GM12873 (cell line): ENCODE measurements around the gene B3GLCT.

ENCODE experiments used
- CTCF ChIP-seq: IDR thresholded peaks from 2 replicates; pipeline ENCODE4 v1.5.1; 2012; ENCODE audit warnings: low read depth, mild to moderate bottlenecking, moderate library complexity, low read length, control low read depth; ENCODE audit not compliant: insufficient read depth; ENCODE audit errors: missing control alignments

B3GLCT gene

GRCh38 chr13:31261241-31261640, 61.5 kb downstream of the B3GLCT start:
- no peak for TF ChIP-seq CTCF

- TF ChIP-seq CTCF: no peak
Observed at GRCh38 chr13:31263346-31263745, 63.6 kb downstream of the B3GLCT start.

- no peak for TF ChIP-seq CTCF
Observed at GRCh38 chr13:31264151-31264550, 64.4 kb downstream of the B3GLCT start.

- no peak for TF ChIP-seq CTCF
Observed at GRCh38 chr13:31267126-31267784, 67.5 kb downstream of the B3GLCT start.

- no peak for TF ChIP-seq CTCF
Observed at GRCh38 chr13:31274390-31274789, 74.6 kb downstream of the B3GLCT start.

GRCh38 chr13:31276421-31276820, 76.6 kb downstream of the B3GLCT start:
- TF ChIP-seq CTCF: no peak

GRCh38 chr13:31278869-31279268, 79.1 kb downstream of the B3GLCT start:
- no peak for TF ChIP-seq CTCF
